GM19239 (cell line): ENCODE measurements around the gene MOCOS.
A peak's percentile ranks its signal among the peaks of the same experiment; 100 is the strongest.

Source experiments
- DNase-seq: peaks from one replicate; pipeline ENCODE4 v3.0.0; 2011; ENCODE audit warnings: low spot score; ENCODE audit not compliant: insufficient read length
- FAIRE-seq: peaks from 2 replicates; lab custom pipeline; 2011; peaks lifted over from hg19 to GRCh38; lab: Jason Lieb, UNC

MOCOS gene

GRCh38 chr18:36297417-36298125 is 110.3 kb downstream of the MOCOS start, which contains the start of gene FHOD3:
Gene FHOD3 (plus strand): TSS chr18:36297713. CDS start chr18:36297836, 123 bp downstream.
- FAIRE-seq (no peak), DNase-seq (peak; percentile 64)

- DNase-seq (peak; percentile 22), FAIRE-seq (no peak)
Observed at GRCh38 chr18:36298126-36298741, 110.9 kb downstream of the MOCOS start.

GRCh38 chr18:36299015-36299414 is 111.7 kb downstream of the MOCOS start:
- FAIRE-seq (no peak), DNase-seq (no peak)

- no peak for DNase-seq
- no peak for FAIRE-seq
Observed at GRCh38 chr18:36300211-36300610, 112.9 kb downstream of the MOCOS start.

- DNase-seq (no peak), FAIRE-seq (no peak)
Observed at GRCh38 chr18:36301884-36302283, 114.6 kb downstream of the MOCOS start.

GRCh38 chr18:36302676-36303075 is 115.4 kb downstream of the MOCOS start:
- FAIRE-seq (no peak), DNase-seq (no peak)

- no peak for DNase-seq
- FAIRE-seq: no peak
Observed at GRCh38 chr18:36303211-36303844, 116.0 kb downstream of the MOCOS start.

GRCh38 chr18:36304723-36305122 is 117.4 kb downstream of the MOCOS start:
- no peak for FAIRE-seq
- no peak for DNase-seq

GRCh38 chr18:36305375-36305774 is 118.1 kb downstream of the MOCOS start:
- FAIRE-seq (no peak), DNase-seq (no peak)

- FAIRE-seq: no peak
- no peak for DNase-seq
Observed at GRCh38 chr18:36307513-36307912, 120.2 kb downstream of the MOCOS start.

- DNase-seq (no peak), FAIRE-seq (no peak)
Observed at GRCh38 chr18:36308711-36309435, 121.6 kb downstream of the MOCOS start.

- FAIRE-seq (no peak), DNase-seq (no peak)
Observed at GRCh38 chr18:36309436-36310391, 122.4 kb downstream of the MOCOS start.

- FAIRE-seq (no peak), DNase-seq (no peak)
Observed at GRCh38 chr18:36311026-36311570, 123.8 kb downstream of the MOCOS start.

GRCh38 chr18:36312806-36313395 is 125.6 kb downstream of the MOCOS start:
- FAIRE-seq (no peak), DNase-seq (no peak)

- DNase-seq: no peak
Observed at GRCh38 chr18:36314098-36314497, 126.8 kb downstream of the MOCOS start.

GRCh38 chr18:36314754-36315153 is 127.5 kb downstream of the MOCOS start:
- DNase-seq: no peak
- FAIRE-seq: no peak

More at GRCh38 chr18:36314098-36314497, 126.8 kb downstream of the MOCOS start:
- no peak for FAIRE-seq

GRCh38 chr18:36315736-36316135 is 128.4 kb downstream of the MOCOS start:
- no peak for FAIRE-seq
- no peak for DNase-seq

GRCh38 chr18:36316246-36316645 is 128.9 kb downstream of the MOCOS start:
- DNase-seq: no peak
- FAIRE-seq: no peak
